Heart left ventricle (tissue), 16 donors: Measurements from ENCODE around the gene GAS2L2. TPM values are rescaled to one million over a fixed set of nuclear protein-coding genes. Genes with fewer than 3 reads are reported as not detected.

Experiments used
- ATAC-seq, 4 donors: fragments of 200-7000 bp; cut with Tn5 transposase; one replicate each; pipeline ENCODE4 v1.9.1; 2020 to 2022; ENCODE audit warnings: moderate library complexity in 4 of 4, mild to moderate bottlenecking in 3 of 4, moderate number of reproducible peaks in 1 of 4
- DNase-seq, 5 donors: peaks; one replicate each; pipeline ENCODE4 v3.0.0-alpha.2; 2020
- H3K27ac ChIP-seq, 12 donors: fragments of 200-600 bp; sonication (generic) in 4 of 12; one replicate each; pipeline versions ENCODE4 v1.5.0 to v1.8.0; 2016 to 2022; ENCODE audit warnings: mild to moderate bottlenecking in 2 of 12
- H3K27me3 ChIP-seq, 9 donors: fragments of 200-600 bp; sonication (generic) in 2 of 9; one replicate each; pipeline versions ENCODE4 v1.5.1 to v1.8.0; 2016 to 2022; ENCODE audit warnings: mild to moderate bottlenecking in 3 of 9
- H3K36me3 ChIP-seq, 9 donors: fragments of 200-600 bp; sonication (generic) in 2 of 9; one replicate each; pipeline versions ENCODE4 v1.5.0 to v1.8.0; 2018 to 2022; ENCODE audit warnings: mild to moderate bottlenecking in 2 of 9
- H3K4me1 ChIP-seq, 12 donors: fragments of 200-600 bp; sonication (generic) in 4 of 12; one replicate each; pipeline versions ENCODE4 v1.5.0 to v1.8.0; 2016 to 2022; ENCODE audit warnings: mild to moderate bottlenecking in 3 of 12
- H3K4me3 ChIP-seq, 12 donors: fragments of 200-600 bp; sonication (generic) in 4 of 12; one replicate each; pipeline versions ENCODE4 v1.5.0 to v1.8.0; 2017 to 2022; ENCODE audit warnings: mild to moderate bottlenecking in 9 of 12, moderate library complexity in 4 of 12
- H3K9me3 ChIP-seq, 12 donors: fragments of 200-600 bp; sonication (generic) in 4 of 12; one replicate each; pipeline versions ENCODE4 v1.5.0 to v1.8.0; 2016 to 2022; ENCODE audit warnings: mild to moderate bottlenecking in 1 of 12
- POLR2A ChIP-seq, 2 donors: fragments of 450-650 bp; IDR thresholded peaks; one replicate each; pipeline ENCODE4 v1.6.1; 2017; ENCODE audit warnings: antibody characterized with exemption in 2 of 2, mild to moderate bottlenecking in 2 of 2, moderate library complexity in 2 of 2
- WGBS, 4 donors: extraction: QIAGEN DNeasy Blood & Tissue Kit in 2 of 4; methylation state at CpG; one replicate each; pipeline versions ENCODE4 v1.1.5 to v1.1.7; 2013 to 2018; 5-methylcytosine and 5-hydroxymethylcytosine counted together
- intact Hi-C, 10 donors: fragments of 100-400 bp; cut with DNase I; formaldehyde crosslinking; loops; one replicate each; pipeline versions ENCODE4 v1.11.1 to v1.14.2; 2022
- polyA plus RNA-seq, 2 donors: library from polyadenylated mRNA; stranded (reverse); fragments of 200-250 nt; gene quantifications; one replicate each; pipeline ENCODE4 v1.2.3, GENCODE V29; 2013
- total RNA-seq, 9 donors: library from RNA; depleted of rRNA in 2 of 9; stranded (reverse); fragments of >200 nt in 2 of 9; fragmentation: NEBNext Ultra II Directional in 3 of 9; extraction: Animal tissue kit (Norgen Biotek cat#: 25700) in 3 of 9; gene quantifications; one replicate each; pipeline versions ENCODE4 v1.1.0 to v1.2.4, GENCODE V29; 2016 to 2023
- TF ChIP-seq, protein P1 (sequence below), 12 donors: fragments of 200-600 bp; sonication (generic) in 4 of 12; IDR thresholded peaks; one replicate each; pipeline versions ENCODE4 v1.5.0 to v1.8.0; 2018 to 2022; ENCODE audit warnings: antibody characterized with exemption in 12 of 12, mild to moderate bottlenecking in 5 of 12
- donor health status: ischemic (EF 13 %, LVEDD 7.1; RV severe dilation, severe dysfunction).
- donor health status: healthy with polysubstance abuse.
- donor health status: DM: no; HTN: yes; CAD: no.
- donor health status: DM: no; HTN: no; CAD: no.
- donor health status: ischemic (EF 25% LVEDD 6.9; RV normal size, moderate dysfunction).
- donor health status: ischemic (EF 25% LVEDD 5.7; RV mildly dilated, moderate dysfunction).
- donor health status: healthy.
- donor health status: DM: yes; HTN: yes; CAD: no.
- donor health status: ischemic (EF 35%, LVEDD 5.7; RV mildly dilated, moderate dysfunction).
- donor health status: nonischemic (EF 11% LVEDD 7.7; RV severe dilation, severe dysfunction).
- donor health status: DM: yes; HTN: yes; CAD: no.
- donor health status: PGD.
- donor health status: ischemic (EF 29% LVEDD 5.4; RV normal size, mild dysfunction).
- donor health status: nonischemic (EF 23%, LVEDD 6.1; RV moderate dilation, normal function).

GAS2L2 gene
- total and polyA plus RNA-seq, 11 donors = 0.06 to 0.28 (median 0.11) TPM; not detected in 6

GRCh38 chr17:35775583-35775982 lies 22.5 kb upstream of the GAS2L2 start:
- H3K27ac ChIP-seq = peak overlapping the region in 1 of 12 donors; percentile 86
- H3K4me1 ChIP-seq = peaks cover 0 to 30% (median 17%) of the 10 kb centered on the region in 12 donors
- ATAC-seq (no peak), DNase-seq (no peak)
- WGBS, 4 donors = 71 to 79% (median 79%) methylated on average over 6 of the region's 6 CpGs
- intact Hi-C loops = no loop called here
- H3K4me3 ChIP-seq = no peak overlapping the region
- no peaks in the 10 kb centered on the region for H3K36me3 ChIP-seq
- no peaks in the 10 kb centered on the region for H3K9me3 ChIP-seq
- no peaks in the 10 kb centered on the region for H3K27me3 ChIP-seq
- TF ChIP-seq POLR2A (IDR thresholded peaks at IDR 0.05) = no peak
- TF ChIP-seq, protein P1, sequence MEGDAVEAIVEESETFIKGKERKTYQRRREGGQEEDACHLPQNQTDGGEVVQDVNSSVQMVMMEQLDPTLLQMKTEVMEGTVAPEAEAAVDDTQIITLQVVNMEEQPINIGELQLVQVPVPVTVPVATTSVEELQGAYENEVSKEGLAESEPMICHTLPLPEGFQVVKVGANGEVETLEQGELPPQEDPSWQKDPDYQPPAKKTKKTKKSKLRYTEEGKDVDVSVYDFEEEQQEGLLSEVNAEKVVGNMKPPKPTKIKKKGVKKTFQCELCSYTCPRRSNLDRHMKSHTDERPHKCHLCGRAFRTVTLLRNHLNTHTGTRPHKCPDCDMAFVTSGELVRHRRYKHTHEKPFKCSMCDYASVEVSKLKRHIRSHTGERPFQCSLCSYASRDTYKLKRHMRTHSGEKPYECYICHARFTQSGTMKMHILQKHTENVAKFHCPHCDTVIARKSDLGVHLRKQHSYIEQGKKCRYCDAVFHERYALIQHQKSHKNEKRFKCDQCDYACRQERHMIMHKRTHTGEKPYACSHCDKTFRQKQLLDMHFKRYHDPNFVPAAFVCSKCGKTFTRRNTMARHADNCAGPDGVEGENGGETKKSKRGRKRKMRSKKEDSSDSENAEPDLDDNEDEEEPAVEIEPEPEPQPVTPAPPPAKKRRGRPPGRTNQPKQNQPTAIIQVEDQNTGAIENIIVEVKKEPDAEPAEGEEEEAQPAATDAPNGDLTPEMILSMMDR (IDR thresholded peaks at IDR 0.05) = no peak

- DNase-seq = no peak
- no peaks in the 10 kb centered on the region for H3K36me3 ChIP-seq
- intact Hi-C loops = no loop called here
- H3K4me1 ChIP-seq = peaks cover 0 to 30% (median 17%) of the 10 kb centered on the region in 12 donors
- peak overlapping the region in 1 of 12 donors; percentile 86 for H3K27ac ChIP-seq
- H3K9me3 ChIP-seq = no peaks in the 10 kb centered on the region
- no peak overlapping the region for H3K4me3 ChIP-seq
- 69 to 77% (median 76%) methylated on average over 5 of the region's 5 CpGs for WGBS, 4 donors
- TF ChIP-seq, protein P1 (IDR thresholded peaks at IDR 0.05) = no peak
- TF ChIP-seq POLR2A (IDR thresholded peaks at IDR 0.05) = no peak
- no peaks in the 10 kb centered on the region for H3K27me3 ChIP-seq
- ATAC-seq = no peak
Observed at GRCh38 chr17:35775039-35775438, 22.0 kb upstream of the GAS2L2 start.

DNA sequence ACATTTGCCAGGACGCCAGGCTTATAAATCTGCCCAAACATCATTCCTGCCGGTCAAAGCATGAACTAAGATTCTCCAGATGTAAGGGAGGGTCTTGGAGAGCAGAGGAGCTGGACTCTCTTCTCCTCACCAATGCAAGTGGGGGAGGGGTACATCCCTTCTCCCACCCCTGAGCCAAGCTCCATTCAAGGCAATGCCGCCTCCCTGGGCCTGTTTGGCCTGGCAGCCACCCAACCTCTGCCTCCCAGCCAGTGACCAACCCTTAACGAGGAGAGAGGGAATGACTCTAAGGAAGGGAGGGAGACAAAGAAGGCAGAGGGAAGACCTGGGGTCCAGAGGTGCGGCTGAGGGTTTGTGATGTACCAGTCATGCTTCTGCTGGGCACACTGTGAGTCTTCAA lies 21.5 kb upstream of the GAS2L2 start:
- Histone ChIP-seq H3K27ac (peak overlapping the region in 3 of 12 donors; percentile 42 to 86 (median 46)), H3K36me3 (no peaks in the 10 kb centered on the region), H3K27me3 (no peaks in the 10 kb centered on the region), H3K4me1 (peaks cover 0 to 30% (median 17%) of the 10 kb centered on the region in 12 donors), H3K4me3 (no peak overlapping the region), H3K9me3 (no peaks in the 10 kb centered on the region)
- peak in 3 of 4 donors; percentile 63 to 76 (median 73) for ATAC-seq
- TF ChIP-seq POLR2A (IDR thresholded peaks at IDR 0.05) = no peak
- TF ChIP-seq, protein P1 (IDR thresholded peaks at IDR 0.05) = no peak
- peak in 4 of 5 donors; percentile 43 to 49 (median 48) for DNase-seq
- intact Hi-C loops = no loop called here
- 46 to 60% (median 57%) methylated on average over 4 to 5 of the region's 5 CpGs for WGBS, 4 donors

GRCh38 chr17:35773679-35774425 lies 20.8 kb upstream of the GAS2L2 start:
- H3K27me3 ChIP-seq = no peaks in the 10 kb centered on the region
- H3K9me3 ChIP-seq = no peaks in the 10 kb centered on the region
- intact Hi-C loops = no loop called here
- no peaks in the 10 kb centered on the region for H3K36me3 ChIP-seq
- 63 to 70% (median 67%) methylated on average over 10 of the region's 10 CpGs for WGBS, 4 donors
- no peak for TF ChIP-seq POLR2A (IDR thresholded peaks at IDR 0.05)
- TF ChIP-seq, protein P1 (IDR thresholded peaks at IDR 0.05) = no peak
- H3K4me1 ChIP-seq = peaks cover 0 to 30% (median 17%) of the 10 kb centered on the region in 12 donors
- H3K27ac ChIP-seq = peak overlapping the region in 4 of 12 donors; percentile 13 to 86 (median 44)
- DNase-seq = no peak
- ATAC-seq = peak in 2 of 4 donors; percentile 12 to 47
- no peak overlapping the region for H3K4me3 ChIP-seq
